IPS DF 4.7 (cell line): ENCODE measurements around the gene GABBR2.

ENCODE experiments used
- DNase-seq: peaks from one replicate; pipeline ENCODE4 v3.0.0-alpha.2; 2013; ENCODE audit warnings: low spot score; ENCODE audit errors: extremely low read depth

Gene GABBR2

GRCh38 chr9:98570055-98570454 lies 138.7 kb downstream of the GABBR2 start:
- no peak for DNase-seq

GRCh38 chr9:98569491-98569890 lies 139.2 kb downstream of the GABBR2 start:
- DNase-seq, result no peak

- DNase-seq, result no peak
These were observed 139.7 kb downstream of the GABBR2 start for GRCh38 chr9:98568909-98569469.

- no peak for DNase-seq
These were observed 140.4 kb downstream of the GABBR2 start for GRCh38 chr9:98568234-98568908.

GRCh38 chr9:98567540-98568233 lies 141.0 kb downstream of the GABBR2 start:
- no peak for DNase-seq

GRCh38 chr9:98565152-98566135 lies 143.3 kb downstream of the GABBR2 start:
- DNase-seq, result no peak

GRCh38 chr9:98564714-98565113 lies 144.0 kb downstream of the GABBR2 start:
- DNase-seq, result no peak

- DNase-seq, result no peak
These were observed 144.7 kb downstream of the GABBR2 start for GRCh38 chr9:98563988-98564387.

GRCh38 chr9:98563212-98563907 lies 145.4 kb downstream of the GABBR2 start:
- no peak for DNase-seq

- DNase-seq, result no peak
These were observed 149.2 kb downstream of the GABBR2 start for GRCh38 chr9:98559561-98559960.

GRCh38 chr9:98558575-98558974 lies 150.2 kb downstream of the GABBR2 start:
- DNase-seq, result no peak

- no peak for DNase-seq
These were observed 152.2 kb downstream of the GABBR2 start for GRCh38 chr9:98556511-98556910.

GRCh38 chr9:98555651-98556465 lies 152.9 kb downstream of the GABBR2 start:
- no peak for DNase-seq

- no peak for DNase-seq
These were observed 154.0 kb downstream of the GABBR2 start for GRCh38 chr9:98554752-98555151.

GRCh38 chr9:98552331-98552730 lies 156.4 kb downstream of the GABBR2 start:
- no peak for DNase-seq

GRCh38 chr9:98551511-98552286 lies 157.0 kb downstream of the GABBR2 start:
- DNase-seq, result no peak

GRCh38 chr9:98550206-98550820 lies 158.4 kb downstream of the GABBR2 start:
- DNase-seq, result no peak

- DNase-seq, result no peak
These were observed 159.3 kb downstream of the GABBR2 start for GRCh38 chr9:98549401-98549800.

- DNase-seq, result no peak
These were observed 161.1 kb downstream of the GABBR2 start for GRCh38 chr9:98547606-98548005.
